Lung (tissue), 12 donors: ENCODE data around the gene CDH4. TPM values are rescaled to one million over a fixed set of nuclear protein-coding genes. Genes with fewer than 3 reads are reported as not detected.

Experiments
- ATAC-seq: fragments of 200-7000 bp; cut with Tn5 transposase; one replicate; pipeline ENCODE4 v1.9.1; 2020; ENCODE audit warnings: moderate number of reproducible peaks; ENCODE audit not compliant: insufficient read depth, low FRiP score
- DNase-seq, 3 donors: peaks; one replicate each; pipeline ENCODE4 v3.0.0-alpha.2; 2013 to 2017
- H3K27ac ChIP-seq, 2 donors: one replicate each; pipeline ENCODE4 v1.5.1; 2013; ENCODE audit warnings: mild to moderate bottlenecking in 2 of 2, moderate library complexity in 2 of 2, control low read depth in 1 of 2, inconsistent platforms in 1 of 2, low read depth in 1 of 2, low read length in 1 of 2
- H3K27me3 ChIP-seq, 3 donors: one replicate each; pipeline ENCODE4 v1.5.1; 2013; ENCODE audit warnings: low read length in 2 of 3; ENCODE audit not compliant: control insufficient read depth in 3 of 3, insufficient read depth in 3 of 3
- H3K36me3 ChIP-seq, 4 donors: one replicate each; pipeline ENCODE4 v1.5.1; 2013; ENCODE audit warnings: low read length in 4 of 4, mild to moderate bottlenecking in 1 of 4, moderate library complexity in 1 of 4; ENCODE audit not compliant: control insufficient read depth in 4 of 4, insufficient read depth in 4 of 4
- H3K4me1 ChIP-seq, 5 donors: one replicate each; pipeline ENCODE4 v1.5.1; 2013; ENCODE audit warnings: low read length in 5 of 5, mild to moderate bottlenecking in 2 of 5, moderate library complexity in 1 of 5; ENCODE audit not compliant: control insufficient read depth in 5 of 5, insufficient read depth in 5 of 5
- H3K4me3 ChIP-seq: one replicate; pipeline ENCODE4 v1.5.1; 2013; ENCODE audit warnings: mild to moderate bottlenecking, control low read depth, moderate library complexity
- H3K9ac ChIP-seq, 2 donors: one replicate each; pipeline ENCODE4 v1.5.1; 2013; ENCODE audit warnings: low read length in 2 of 2, control low read depth in 1 of 2; ENCODE audit not compliant: insufficient read depth in 1 of 2
- H3K9me3 ChIP-seq, 4 donors: one replicate each; pipeline ENCODE4 v1.5.1; 2013; ENCODE audit warnings: low read length in 3 of 4, mild to moderate bottlenecking in 1 of 4, moderate library complexity in 1 of 4; ENCODE audit not compliant: control insufficient read depth in 4 of 4, insufficient read depth in 3 of 4
- CTCF ChIP-seq: IDR thresholded peaks from 2 replicates; pipeline ENCODE4 v1.5.1; 2012; ENCODE audit warnings: mild to moderate bottlenecking; ENCODE audit errors: control extremely low read depth, extremely low read depth
- WGBS, 2 donors: extraction: QIAGEN DNeasy Blood & Tissue Kit; methylation state at CpG; one replicate each; pipeline ENCODE4 v1.1.7; 2013; 5-methylcytosine and 5-hydroxymethylcytosine counted together
- polyA plus RNA-seq, 2 donors: library from polyadenylated mRNA; stranded (reverse); fragments of 200-250 nt; gene quantifications; one replicate each; pipeline ENCODE4 v1.2.1, GENCODE V29; 2013
- total RNA-seq, 2 donors: library from RNA; depleted of rRNA in 1 of 2; stranded (reverse); fragments of >200 nt in 1 of 2; gene quantifications; one replicate each; pipeline ENCODE4 v1.2.1, GENCODE V29; 2014 to 2021
- donor health status: control.
- donor health status: control.
- donor health status: Bipolar disorder and iron deficiency.
- donor health status: healthy.
- donor health status: DM: yes; HTN: yes; CAD: no.

The CDH4 gene
- total and polyA plus RNA-seq, 4 donors, result 0.10 to 2.1 (median 0.34) TPM

GRCh38 chr20:61813791-61814190 lies 561.7 kb downstream of the CDH4 start:
- peaks cover 0 to 11% (median 0%) of the 10 kb centered on the region in 3 donors for H3K27me3 ChIP-seq
- ATAC-seq (no peak), DNase-seq (no peak)
- no peak overlapping the region for H3K27ac ChIP-seq
- H3K36me3 ChIP-seq, result no peaks in the 10 kb centered on the region
- H3K4me3 ChIP-seq, result no peak overlapping the region
- H3K9me3 ChIP-seq, result peaks cover 0 to 2% (median 0%) of the 10 kb centered on the region in 4 donors
- no peak overlapping the region for H3K9ac ChIP-seq
- 70 to 80% methylated on average over 7 of the region's 7 CpGs for WGBS, 2 donors
- no peak for TF ChIP-seq CTCF
- H3K4me1 ChIP-seq, result peaks cover 0 to 4% (median 0%) of the 10 kb centered on the region in 5 donors

GRCh38 chr20:61814244-61814643 lies 562.2 kb downstream of the CDH4 start:
- DNase-seq (no peak), ATAC-seq (no peak)
- Histone ChIP-seq H3K27ac (no peak overlapping the region), H3K4me3 (no peak overlapping the region), H3K9ac (no peak overlapping the region), H3K27me3 (peaks cover 0 to 8% (median 0%) of the 10 kb centered on the region in 3 donors), H3K4me1 (no peaks in the 10 kb centered on the region), H3K36me3 (no peaks in the 10 kb centered on the region), H3K9me3 (peaks cover 0 to 2% (median 0%) of the 10 kb centered on the region in 4 donors)
- no peak for TF ChIP-seq CTCF
- WGBS, 2 donors, result 81 to 90% methylated on average over 11 of the region's 11 CpGs

GRCh38 chr20:61814726-61815125 lies 562.7 kb downstream of the CDH4 start:
- H3K27ac ChIP-seq, result no peak overlapping the region
- no peak for TF ChIP-seq CTCF
- ATAC-seq (no peak), DNase-seq (no peak)
- peaks cover 0 to 2% (median 0%) of the 10 kb centered on the region in 4 donors for H3K9me3 ChIP-seq
- no peaks in the 10 kb centered on the region for H3K4me1 ChIP-seq
- no peaks in the 10 kb centered on the region for H3K36me3 ChIP-seq
- no peak overlapping the region for H3K4me3 ChIP-seq
- WGBS, 2 donors, result 66 to 73% methylated on average over 9 of the region's 9 CpGs
- no peak overlapping the region for H3K9ac ChIP-seq
- peaks cover 0 to 3% (median 3%) of the 10 kb centered on the region in 3 donors for H3K27me3 ChIP-seq

- ATAC-seq (no peak), DNase-seq (no peak)
- WGBS, 2 donors, result 90 to 94% methylated on average over 15 of the region's 15 CpGs
- H3K27ac ChIP-seq, result no peak overlapping the region
- H3K4me3 ChIP-seq, result no peak overlapping the region
- TF ChIP-seq CTCF, result no peak
- H3K4me1 ChIP-seq, result no peaks in the 10 kb centered on the region
- H3K27me3 ChIP-seq, result peaks cover 0 to 5% (median 3%) of the 10 kb centered on the region in 3 donors
- peaks cover 0 to 2% (median 0%) of the 10 kb centered on the region in 4 donors for H3K9me3 ChIP-seq
- H3K9ac ChIP-seq, result no peak overlapping the region
- H3K36me3 ChIP-seq, result no peaks in the 10 kb centered on the region
Observed at GRCh38 chr20:61815176-61815575, 563.1 kb downstream of the CDH4 start.
